Progenitor cell of endocrine pancreas (in vitro differentiated cells): Measurements from ENCODE around the gene SLC35F3. TPM values are rescaled to one million over a fixed set of nuclear protein-coding genes. Genes with fewer than 3 reads are reported as not detected.

Experiments
- DNase-seq: peaks from one replicate; pipeline ENCODE4 v3.0.0; 2021; ENCODE audit warnings: low spot score; ENCODE audit not compliant: unreplicated experiment
- H3K27ac Mint-ChIP-seq: 2 replicates; pipeline ENCODE4 v1.8.0; 2021; ENCODE audit warnings: mild to moderate bottlenecking, moderate library complexity, mixed read lengths
- H3K27me3 Mint-ChIP-seq: 2 replicates; pipeline ENCODE4 v1.8.0; 2021; ENCODE audit warnings: mixed read lengths
- H3K36me3 Mint-ChIP-seq: 2 replicates; pipeline ENCODE4 v1.8.0; 2022; ENCODE audit warnings: mixed read lengths; ENCODE audit not compliant: insufficient read depth
- H3K4me1 Mint-ChIP-seq: 2 replicates; pipeline ENCODE4 v1.8.0; 2021; ENCODE audit warnings: low read depth, mixed read lengths
- H3K4me3 Mint-ChIP-seq: 2 replicates; pipeline ENCODE4 v1.8.0; 2021; ENCODE audit warnings: low read depth, mild to moderate bottlenecking, moderate library complexity, mixed read lengths
- H3K9me3 Mint-ChIP-seq: 2 replicates; pipeline ENCODE4 v1.8.0; 2021; ENCODE audit warnings: low read depth, mixed read lengths
- long read RNA-seq: library from polyadenylated mRNA; unstranded; transcript quantifications from one replicate; pipeline ENCODE4 v2.0.0, GENCODE V29; 2020
- total RNA-seq: library from RNA; stranded (reverse); gene quantifications from 2 replicates; pipeline ENCODE4 v1.2.1, GENCODE V29; 2021
- TF ChIP-seq, protein P1 (sequence below): fragments of 200-600 bp; sonication (generic); IDR thresholded peaks from one replicate; pipeline ENCODE4 v1.5.0; 2021; ENCODE audit warnings: antibody characterized with exemption, mild to moderate bottlenecking; ENCODE audit not compliant: unreplicated experiment

The SLC35F3 gene
- total RNA-seq: 0.71 and 0.74 TPM in 2 replicates
- long read RNA-seq: 0 reads

DNA sequence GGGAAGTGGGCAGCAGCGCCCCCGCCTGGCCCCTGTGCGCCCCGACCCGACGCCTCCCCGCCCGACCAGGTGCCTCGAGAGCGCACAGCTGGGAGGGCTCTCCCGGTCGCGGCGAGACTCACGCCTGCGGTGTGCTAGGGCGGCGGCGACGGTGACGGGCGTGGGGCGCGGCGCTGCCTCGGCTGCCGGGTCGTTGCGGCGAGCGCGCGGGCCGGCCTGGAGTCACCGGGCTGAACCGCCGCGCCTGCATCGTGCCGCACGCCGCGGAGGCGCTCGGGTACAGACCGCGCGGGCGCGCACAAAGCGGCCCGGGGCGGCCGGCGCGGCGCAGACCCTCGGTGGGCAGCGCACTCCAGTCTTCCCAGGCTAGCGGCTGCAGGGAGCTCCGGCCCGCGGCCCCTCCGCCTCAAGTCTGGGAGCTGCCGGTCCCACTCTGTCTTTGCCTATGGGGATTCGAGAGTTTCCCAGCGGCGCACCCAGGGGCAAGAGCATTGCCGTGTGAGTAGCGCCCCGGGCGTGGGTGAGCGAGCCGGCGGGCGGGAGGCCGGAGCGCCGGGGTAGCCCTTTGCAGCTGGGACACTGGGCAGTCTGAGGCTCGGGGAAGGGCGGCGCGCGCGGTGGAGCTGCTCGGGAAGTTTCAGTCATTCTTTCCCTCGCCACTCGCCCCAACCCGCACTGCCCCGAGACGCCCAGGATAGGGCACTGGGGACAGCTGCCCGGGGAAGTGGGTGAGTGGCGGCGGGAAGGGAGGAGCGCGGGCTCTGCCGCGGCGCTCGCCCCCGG, at the start of gene SLC35F3:
TSS of gene SLC35F3 (plus strand) at position 44 of the 783 bp plus-strand sequence.
- H3K36me3 Mint-ChIP-seq: no peaks in the 10 kb centered on the region
- TF ChIP-seq, protein P1, sequence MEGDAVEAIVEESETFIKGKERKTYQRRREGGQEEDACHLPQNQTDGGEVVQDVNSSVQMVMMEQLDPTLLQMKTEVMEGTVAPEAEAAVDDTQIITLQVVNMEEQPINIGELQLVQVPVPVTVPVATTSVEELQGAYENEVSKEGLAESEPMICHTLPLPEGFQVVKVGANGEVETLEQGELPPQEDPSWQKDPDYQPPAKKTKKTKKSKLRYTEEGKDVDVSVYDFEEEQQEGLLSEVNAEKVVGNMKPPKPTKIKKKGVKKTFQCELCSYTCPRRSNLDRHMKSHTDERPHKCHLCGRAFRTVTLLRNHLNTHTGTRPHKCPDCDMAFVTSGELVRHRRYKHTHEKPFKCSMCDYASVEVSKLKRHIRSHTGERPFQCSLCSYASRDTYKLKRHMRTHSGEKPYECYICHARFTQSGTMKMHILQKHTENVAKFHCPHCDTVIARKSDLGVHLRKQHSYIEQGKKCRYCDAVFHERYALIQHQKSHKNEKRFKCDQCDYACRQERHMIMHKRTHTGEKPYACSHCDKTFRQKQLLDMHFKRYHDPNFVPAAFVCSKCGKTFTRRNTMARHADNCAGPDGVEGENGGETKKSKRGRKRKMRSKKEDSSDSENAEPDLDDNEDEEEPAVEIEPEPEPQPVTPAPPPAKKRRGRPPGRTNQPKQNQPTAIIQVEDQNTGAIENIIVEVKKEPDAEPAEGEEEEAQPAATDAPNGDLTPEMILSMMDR: peak; percentile 84
- peak within 1 kb of the TSS; percentile 73 for H3K4me3 Mint-ChIP-seq
- H3K27ac Mint-ChIP-seq: no peak within 1 kb of the TSS
- H3K4me1 Mint-ChIP-seq: peaks cover 4% of the 10 kb centered on the region
- H3K9me3 Mint-ChIP-seq: no peaks in the 10 kb centered on the region
- H3K27me3 Mint-ChIP-seq: peaks cover 70% of the 10 kb centered on the region
- peak; percentile 76 for DNase-seq

GRCh38 chr1:233859446-233859845, 45.0 kb upstream of the SLC35F3 start:
- Mint-ChIP-seq H3K4me1 (peaks cover 1% of the 10 kb centered on the region), H3K27me3 (no peaks in the 10 kb centered on the region), H3K9me3 (peaks cover 3% of the 10 kb centered on the region), H3K4me3 (no peak overlapping the region), H3K36me3 (no peaks in the 10 kb centered on the region), H3K27ac (no peak overlapping the region)
- DNase-seq: no peak
- TF ChIP-seq, protein P1: no peak

DNA sequence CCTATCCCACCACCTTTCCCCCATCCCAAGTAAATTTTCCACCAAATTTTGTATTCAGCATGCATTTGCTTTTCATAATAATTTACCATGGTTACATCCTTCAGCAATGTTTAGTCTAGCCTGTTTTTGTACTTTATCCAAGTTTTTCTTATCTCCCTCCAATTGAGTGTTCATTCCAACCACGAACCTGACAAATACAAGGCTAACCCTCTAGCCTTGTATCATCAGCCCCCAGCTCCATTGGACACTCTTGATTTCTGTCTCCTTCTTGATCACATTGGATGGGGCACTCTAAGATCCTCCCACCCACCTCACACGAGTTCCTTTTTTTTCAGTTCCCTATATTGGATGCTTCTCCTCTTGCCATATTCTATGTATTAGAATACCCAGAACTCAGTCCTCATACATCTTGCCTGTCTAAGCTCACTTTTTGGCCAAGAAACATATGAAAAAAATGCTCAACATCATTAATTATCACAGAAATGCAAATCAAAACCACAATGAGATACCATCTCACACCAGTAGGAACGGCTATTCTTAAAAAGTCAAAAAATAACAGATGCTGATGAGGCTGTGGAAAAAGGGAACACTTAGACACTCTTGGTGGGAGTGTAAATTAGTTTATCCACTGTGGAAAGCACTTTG, 40.5 kb upstream of the SLC35F3 start:
- Mint-ChIP-seq H3K4me1 (no peaks in the 10 kb centered on the region), H3K27ac (no peak overlapping the region), H3K4me3 (no peak overlapping the region), H3K36me3 (no peaks in the 10 kb centered on the region), H3K27me3 (no peaks in the 10 kb centered on the region), H3K9me3 (peaks cover 28% of the 10 kb centered on the region)
- TF ChIP-seq, protein P1: no peak
- no peak for DNase-seq

GRCh38 chr1:233864578-233864977, 39.9 kb upstream of the SLC35F3 start:
- Mint-ChIP-seq H3K27me3 (no peaks in the 10 kb centered on the region), H3K9me3 (peaks cover 29% of the 10 kb centered on the region), H3K4me3 (no peak overlapping the region), H3K4me1 (no peaks in the 10 kb centered on the region), H3K27ac (no peak overlapping the region), H3K36me3 (no peaks in the 10 kb centered on the region)
- TF ChIP-seq, protein P1: no peak
- no peak for DNase-seq

GRCh38 chr1:233865216-233865615, 39.3 kb upstream of the SLC35F3 start:
- Mint-ChIP-seq H3K27me3 (no peaks in the 10 kb centered on the region), H3K9me3 (peaks cover 32% of the 10 kb centered on the region), H3K36me3 (no peaks in the 10 kb centered on the region), H3K27ac (no peak overlapping the region), H3K4me1 (no peaks in the 10 kb centered on the region), H3K4me3 (no peak overlapping the region)
- TF ChIP-seq, protein P1: no peak
- no peak for DNase-seq
